ENCODE results near the gene ACOT8.
A peak's percentile ranks its signal among the peaks of the same experiment; 100 is the strongest.
"Not testable (repeated sequence)": the region's sequence is repeated elsewhere in the genome, so short reads cannot be mapped to it uniquely, and the experiment has no call there.

The ACOT8 gene

DNA sequence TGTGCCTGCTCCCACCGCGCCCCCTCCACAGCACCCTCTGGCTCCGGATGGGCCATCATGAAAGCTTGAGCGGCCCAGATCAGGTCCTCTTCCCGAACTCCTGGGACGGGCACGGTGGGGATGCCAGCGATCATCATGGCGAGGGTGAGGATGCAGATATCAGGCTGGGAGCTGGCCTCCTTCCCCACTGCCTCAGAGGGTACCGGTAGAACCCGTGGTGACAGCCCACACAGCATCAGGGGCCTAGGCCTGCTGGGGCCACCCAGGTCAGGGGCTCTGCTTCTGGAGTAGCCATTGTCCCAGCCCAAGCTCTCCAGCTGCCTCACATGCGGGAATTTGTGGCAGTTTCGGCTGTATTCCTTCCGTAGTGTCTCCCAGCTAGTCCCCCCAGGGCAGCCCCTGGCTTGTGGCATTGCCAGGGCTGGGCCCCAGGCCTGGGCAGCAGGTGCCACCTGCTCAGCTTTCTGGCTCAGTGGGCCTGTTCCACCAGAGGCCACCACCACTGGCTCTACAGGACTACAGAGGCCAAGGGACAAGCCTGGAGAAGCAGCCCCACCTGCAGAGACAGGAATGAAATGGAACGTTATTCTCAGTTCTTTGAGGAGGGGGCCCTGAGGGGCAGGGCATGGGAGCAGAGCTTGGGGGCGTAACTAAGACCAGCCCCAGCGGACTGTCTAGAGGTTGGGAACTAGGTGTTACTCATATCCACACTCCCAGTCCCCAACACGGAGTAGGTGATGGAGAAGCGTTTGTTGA, 29.6 kb upstream of the ACOT8 start:
- no peak for DNase-seq

DNA sequence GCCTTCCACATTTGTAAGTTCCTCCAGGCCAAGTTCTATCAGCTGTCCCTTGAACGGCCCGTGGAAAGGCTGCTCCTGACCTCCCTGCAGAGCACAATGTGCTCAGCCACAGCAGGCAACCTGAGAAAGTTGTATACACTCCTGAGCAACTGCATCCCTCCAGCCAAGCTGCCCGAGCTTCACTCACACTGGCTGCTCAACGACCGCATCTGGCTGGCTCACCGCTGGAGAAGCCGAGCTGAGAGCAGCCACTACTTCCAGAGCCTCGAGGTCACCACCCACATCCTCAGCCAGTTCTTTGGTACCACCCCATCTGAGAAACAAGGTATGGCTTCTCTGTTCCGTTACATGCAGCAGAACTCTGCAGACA, 25.9 kb upstream of the ACOT8 start:
- no peak for DNase-seq

DNA sequence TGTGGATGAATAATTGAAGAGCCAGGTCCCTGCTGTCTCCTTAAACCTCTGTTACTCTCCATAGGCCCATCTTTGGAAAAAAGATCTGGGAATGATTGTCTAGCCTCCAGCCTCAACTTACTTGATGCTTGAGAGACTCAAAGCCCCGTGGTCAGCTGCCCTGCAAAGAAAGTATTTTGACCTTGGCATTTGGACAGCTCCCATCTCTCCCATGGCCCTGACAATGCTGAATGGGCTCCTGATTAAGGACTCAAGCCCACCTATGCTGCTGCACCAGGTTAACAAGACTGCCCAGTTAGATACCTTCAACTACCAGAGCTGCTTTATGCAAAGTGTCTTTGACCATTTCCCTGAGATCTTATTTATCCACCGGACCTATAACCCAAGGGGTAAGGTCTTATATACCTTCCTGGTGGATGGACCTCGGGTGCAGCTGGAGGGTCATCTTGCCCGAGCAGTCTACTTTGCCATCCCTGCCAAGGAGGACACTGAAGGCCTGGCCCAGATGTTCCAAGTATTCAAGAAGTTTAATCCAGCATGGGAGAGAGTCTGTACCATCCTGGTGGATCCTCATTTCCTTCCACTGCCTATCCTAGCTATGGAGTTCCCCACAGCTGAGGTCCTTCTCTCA, 25.4 kb upstream of the ACOT8 start:
- no peak for DNase-seq

DNA sequence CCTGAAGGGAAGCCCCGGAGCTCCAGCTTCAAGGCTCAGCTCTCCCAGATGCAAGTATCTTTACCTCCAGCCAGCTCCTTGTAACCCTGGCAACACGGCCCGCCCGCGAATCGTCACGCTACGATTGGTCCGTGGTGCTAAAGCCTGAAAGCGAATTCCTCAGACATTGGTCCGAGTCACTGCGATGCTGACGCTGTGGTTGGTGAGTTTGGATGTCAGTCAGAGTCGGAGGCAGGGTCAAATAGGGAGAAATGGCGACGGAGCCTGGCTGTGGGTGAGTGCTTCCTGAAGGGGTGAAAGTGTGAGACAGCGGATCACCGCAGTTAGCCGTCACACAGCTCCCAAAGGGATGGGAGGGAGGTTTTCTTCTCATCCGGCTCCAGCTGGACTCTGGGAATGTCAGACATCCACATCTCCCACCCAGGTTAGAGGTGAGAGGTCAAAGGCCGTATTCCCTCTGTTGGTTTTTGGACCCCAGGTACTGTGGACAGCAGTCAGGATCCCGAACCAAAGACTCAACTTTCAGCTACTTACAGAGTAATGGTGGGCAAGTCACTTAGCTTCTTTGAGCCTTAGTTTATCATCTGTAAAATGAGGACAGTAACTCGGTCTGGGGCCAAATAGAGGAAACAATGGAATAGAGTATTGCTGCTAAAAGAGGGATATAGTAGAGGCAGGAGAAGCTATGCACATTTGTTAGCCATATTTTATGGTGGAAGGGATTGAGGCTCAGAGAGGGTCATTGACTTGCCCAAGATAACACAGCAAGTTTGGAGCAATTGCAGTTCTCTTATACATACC, 24.0 kb upstream of the ACOT8 start, which contains the start of gene ZSWIM1:
Gene ZSWIM1, plus strand, starts transcription at position 240 of the 801 bp plus-strand sequence. CDS start 1,366 bp downstream, outside the sequence.
- peak; percentile 99 for DNase-seq

DNA sequence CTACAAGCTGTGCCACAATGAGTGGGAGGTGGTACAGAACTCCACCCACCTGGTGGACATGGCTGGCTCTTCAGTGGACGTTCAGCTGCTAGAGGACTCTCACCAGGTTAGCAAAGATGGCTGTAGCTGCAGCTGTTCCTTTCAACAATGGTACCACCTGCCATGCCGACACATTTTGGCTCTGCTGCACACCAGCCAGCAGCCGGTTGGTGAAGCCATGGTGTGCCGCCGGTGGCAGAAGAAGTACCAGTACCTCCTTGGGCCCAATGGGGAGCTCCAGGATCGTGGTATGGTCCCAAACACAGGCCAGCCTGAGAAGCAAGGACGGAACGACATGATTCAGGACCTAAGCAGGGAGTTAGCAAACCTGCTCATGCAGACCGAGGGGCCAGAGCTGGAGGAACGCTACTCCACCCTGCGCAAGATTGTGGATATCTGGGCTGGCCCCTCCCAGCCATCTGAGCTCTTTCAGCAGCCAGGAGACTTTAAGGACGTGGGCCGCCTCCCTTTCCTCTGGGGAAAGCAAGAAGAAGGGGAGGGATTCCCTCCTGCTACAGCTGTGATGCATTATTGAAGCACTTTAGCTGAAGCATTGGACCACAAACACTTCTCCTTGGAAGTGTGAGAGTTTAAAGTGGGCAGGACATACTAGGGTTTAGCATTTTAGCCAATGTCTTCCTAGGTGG, 21.0 kb upstream of the ACOT8 start:
- DNase-seq, result no peak

DNA sequence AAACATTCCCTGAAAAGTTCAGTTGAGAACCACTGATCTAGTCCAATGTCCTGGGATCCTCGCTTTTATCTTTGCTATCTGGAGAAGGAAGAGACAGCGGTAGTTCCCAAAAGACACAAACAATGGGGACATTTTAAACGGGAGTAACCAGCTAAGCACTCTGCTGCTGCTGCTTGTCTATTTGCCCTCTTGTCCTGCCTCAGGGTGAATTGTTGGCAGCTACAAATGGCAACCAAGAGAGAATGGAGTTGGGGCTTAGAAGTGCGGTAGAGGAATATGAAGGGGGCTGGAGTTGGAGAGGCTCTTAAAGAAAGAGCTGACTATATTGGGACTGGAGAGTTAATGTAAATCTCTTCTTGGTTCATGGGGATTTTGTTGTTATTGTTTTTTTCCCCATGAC, 17.4 kb upstream of the ACOT8 start:
- DNase-seq, result no peak

DNA sequence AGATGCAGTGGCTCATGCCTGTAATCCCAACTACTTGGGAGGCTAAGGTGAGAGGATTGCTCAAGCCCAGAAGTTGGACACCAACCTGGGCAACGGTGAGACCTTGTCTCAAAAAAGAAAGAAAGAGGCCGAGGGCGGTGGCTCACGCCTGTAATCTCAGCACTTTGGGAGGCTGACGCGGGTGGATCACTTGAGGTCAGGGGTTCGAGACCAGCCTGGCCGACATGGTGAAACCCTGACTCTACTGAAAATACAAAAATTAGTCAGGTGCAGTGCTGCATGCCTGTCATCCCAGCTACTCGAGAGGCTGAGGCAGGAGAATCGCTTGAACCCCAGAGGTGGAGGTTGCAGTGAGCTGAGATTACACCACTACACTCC, 16.9 kb upstream of the ACOT8 start:
- not testable (repeated sequence) for DNase-seq

DNA sequence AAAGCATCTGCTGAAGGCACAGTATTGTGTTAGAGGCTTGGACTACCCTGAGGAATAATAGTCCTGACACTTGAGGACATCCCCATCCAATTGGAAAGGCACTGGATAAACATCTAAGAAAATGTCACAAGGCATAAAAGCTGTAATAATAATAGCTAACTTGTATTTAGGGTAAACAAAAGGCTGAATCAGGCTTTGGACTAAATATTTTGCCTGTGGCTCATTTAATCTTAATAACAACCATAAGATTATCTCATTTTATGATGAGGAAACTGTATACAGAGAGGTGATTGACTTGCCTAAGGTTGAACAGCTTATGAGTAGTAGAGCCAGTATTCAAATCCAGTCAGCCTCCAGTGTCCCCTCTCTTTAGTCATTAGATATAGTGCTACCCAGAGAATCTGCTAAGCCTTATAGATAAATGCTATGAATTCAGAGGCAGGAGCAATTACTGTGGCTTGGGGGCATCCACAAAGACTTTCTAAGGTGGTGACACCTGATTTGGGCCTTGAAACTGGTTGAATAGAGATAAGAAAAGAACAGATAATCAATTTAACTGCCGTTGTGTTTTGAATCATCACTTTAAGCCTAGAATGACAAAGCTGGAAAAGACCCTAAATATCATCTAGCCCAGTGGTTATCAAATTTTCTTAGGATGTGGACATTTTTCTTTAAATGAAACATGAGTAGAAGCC, 16.4 kb upstream of the ACOT8 start:
- no peak for DNase-seq

DNA sequence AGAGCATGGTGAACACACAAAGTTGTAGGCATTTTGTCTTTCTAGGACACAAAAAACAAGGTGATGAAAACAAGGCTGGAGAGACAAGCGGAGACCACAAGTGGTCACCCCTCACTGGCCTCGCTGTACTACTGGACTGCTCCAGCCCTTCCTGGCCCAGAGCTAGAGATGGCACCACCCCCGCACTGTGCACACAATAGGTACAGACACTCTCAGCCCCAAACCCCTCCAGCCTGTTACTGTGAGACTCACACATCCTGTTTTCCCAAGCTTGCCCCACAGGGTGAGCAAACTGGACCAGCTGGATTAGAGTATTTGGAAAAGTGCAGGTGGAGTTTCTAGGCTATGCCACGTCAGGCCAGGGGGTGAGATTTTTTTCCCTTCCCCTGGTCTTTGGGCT, 15.4 kb upstream of the ACOT8 start:
- no peak for DNase-seq

DNA sequence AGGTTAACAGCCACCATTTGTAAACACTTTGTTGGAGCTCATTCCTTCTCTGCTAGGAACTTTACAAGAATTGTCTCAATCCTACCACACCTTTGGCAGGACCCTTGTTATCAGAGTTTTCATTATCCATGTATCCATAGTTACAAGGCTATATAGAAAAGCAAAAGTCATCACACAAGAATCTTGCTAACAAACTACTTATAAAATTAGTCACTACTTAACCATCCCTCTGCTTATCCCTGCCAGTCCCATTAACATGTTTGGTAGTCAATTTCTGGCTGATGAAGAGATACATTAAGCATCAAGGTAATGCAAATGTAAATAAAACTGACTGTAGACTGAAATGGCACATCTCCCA, 10.6 kb upstream of the ACOT8 start:
- DNase-seq, result peak; percentile 60

DNA sequence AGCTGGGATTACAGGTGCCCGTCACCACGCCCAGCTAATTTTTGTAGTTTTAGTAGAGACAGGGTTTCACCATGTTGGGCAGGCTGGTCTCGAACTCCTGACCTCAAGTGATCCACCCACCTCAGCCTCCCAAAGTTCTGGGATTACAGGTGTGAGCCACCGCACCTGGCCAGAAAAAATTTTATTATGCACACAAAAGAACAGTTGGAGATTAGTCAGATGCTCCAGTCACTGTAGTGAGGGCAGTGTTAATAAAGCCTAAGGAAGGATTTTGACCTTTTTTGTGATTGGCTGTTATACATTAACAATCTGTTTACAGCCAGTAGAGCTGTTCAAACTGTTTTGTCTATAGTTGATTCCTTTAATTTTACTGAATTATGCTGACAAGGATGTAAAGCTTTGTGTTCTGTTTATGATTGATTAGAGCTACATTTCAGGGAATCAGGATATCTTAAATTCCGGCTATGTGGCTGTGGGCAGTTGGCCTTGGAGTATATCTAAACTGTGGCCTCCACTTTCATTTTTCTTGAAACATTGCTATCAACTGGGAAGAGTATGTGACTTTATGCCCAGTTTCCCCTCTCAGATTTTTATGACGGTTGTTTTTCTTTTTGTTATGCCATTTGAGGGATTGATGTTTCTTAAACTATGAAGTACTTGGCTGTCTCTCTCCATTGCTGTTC, 10.1 kb upstream of the ACOT8 start:
- DNase-seq, result no peak

DNA sequence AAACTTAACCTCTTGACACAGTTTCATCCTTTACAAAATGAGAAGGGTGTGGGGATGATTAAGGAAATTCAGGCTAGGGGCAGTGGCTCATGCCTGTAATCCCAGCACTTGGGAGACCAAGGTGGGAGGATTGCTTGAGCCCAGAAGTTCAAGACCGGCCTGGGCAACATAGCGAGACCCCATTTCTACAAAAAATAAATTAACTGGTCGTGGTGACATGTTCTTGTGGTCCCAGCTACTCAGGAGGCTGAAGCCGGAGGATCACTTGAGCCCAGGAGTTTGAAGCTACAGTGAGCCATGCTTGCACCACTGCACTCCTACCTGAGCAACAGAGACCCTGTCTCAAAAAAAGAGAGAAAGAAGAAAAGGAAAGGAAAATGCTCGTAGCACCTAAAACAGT, 9.3 kb upstream of the ACOT8 start:
- DNase-seq, result no peak

DNA sequence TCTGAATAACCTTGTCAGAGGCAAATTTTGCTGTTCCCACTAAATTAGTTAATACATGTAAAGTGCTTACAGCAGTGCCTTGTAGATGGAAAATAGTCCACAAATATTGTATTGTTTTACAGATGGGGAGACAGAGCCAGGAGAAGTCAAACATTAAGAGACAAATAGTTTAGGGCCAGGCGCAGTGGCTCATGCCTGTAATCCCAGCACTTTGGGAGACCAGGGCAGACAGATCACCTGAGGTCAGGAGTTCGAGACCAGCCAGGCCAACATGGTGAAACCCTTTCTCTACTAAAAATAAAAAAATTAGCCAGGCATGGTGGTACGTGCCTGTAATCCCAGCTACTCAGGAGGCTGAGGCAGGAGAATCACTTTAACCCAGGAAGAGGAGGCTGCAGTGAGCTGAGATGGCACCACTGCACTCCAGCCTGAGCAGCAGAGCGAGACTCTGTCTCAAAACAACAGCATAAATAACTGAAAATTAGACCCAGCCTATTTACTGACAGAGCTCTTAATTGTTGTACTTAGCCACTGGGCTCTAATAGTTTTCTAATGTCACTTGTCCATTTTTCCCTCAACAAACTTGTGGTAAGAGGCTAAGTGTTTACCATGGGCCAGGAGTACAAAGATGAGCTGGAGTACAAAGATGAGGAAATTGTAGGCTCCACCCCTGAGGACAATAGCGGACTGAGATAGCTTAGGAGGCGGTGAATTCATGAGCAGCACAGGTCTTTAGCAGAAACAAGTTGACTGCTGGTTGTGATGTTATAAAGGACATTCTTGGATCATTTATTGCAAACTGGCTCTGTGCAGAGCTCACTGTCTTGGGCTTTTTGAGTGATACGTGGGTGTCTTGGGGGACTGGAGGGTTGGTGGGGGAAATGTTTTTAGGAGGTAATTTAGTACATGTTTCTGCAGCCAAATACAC, 6.6 kb upstream of the ACOT8 start:
- DNase-seq, result no peak

DNA sequence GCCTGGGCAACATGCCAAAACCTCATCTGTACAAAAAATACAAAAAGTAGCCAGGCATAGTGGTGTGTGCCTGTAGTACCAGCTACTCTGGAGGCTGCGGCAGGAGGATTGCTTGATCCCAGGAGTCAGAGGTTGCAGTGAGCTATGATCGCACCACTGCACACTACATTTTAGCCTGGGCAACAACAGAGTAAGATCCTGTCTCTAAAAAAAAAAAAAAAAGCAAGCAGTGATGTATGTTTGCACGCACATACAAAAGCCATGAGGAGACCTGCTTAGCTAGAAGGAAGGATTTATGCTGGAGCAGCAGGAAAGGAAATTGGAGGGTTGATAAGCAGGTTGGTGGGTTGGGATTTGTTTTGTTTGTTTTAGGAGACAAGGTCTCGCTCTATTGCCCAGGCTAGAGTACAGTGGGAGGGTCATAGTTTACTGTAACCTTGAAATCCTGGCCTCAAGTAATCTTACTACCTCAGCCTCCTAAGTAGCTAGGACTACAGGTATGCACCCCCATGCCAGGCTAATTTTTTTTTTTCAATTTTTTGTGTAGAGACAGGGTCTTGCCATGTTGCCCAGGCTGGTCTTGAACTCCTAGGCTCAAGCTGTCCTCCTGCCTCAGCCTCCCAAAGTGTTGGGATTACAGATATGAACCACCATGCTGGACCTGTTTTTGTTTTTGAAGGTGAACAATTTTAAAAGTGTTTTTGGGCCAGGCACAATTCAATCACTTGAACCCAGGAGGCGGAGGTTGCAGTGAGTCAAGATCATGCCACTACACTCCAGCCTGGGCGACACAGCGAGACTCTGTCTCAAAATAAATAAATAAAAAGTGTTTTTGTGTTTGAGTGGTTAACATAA, 4.3 kb upstream of the ACOT8 start:
- DNase-seq, result no peak

DNA sequence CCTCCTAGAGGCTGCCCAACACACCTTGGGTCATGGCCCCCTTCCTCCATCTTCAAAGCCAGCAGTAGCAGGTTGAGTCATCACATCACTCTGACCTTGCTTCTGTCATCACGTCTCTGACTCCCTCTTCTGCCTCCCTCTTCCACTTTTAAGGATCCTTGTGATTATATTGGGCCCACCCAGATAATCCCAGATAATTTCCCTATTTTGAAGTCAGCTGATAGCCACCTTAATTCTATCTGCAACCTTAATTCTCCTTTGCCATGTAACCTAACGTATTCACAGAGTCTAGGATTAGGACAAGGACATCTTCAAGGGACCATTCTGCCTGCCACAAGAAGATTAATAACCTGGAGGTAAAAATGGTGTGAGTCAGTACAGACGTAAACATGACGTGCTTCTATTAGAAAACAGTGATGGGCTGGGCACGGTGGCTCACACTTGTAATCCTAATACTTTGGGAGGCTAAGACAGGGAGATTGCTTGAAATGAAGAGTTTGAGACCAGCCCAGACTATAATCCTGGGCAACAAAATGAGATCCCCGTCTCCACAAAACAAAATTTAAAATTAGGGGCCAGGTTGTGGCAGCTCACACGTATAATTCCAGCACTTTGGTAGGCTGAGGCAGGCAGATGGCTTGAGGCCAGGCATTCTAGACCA, 3.5 kb upstream of the ACOT8 start:
- DNase-seq, result no peak

DNA sequence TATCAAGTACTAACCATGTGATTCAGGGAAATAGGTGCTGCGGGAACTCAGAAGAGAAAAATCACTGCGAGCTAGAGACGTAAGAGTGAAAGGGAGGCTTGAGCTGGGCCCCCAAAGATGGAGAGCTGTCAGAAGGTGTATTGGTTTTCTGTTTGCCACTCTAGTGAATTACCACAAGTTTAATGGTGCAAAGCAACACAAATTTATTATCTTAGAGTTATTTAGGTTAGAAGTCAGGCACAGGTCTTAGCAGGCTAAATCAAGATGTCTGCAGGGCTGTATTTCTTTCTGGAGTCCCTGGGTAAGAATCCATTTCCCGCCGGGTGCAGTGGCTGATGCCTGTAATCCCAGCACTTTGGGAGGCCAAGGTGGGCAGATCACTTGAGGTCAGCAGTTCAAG, 2.7 kb upstream of the ACOT8 start:
- no peak for DNase-seq

DNA sequence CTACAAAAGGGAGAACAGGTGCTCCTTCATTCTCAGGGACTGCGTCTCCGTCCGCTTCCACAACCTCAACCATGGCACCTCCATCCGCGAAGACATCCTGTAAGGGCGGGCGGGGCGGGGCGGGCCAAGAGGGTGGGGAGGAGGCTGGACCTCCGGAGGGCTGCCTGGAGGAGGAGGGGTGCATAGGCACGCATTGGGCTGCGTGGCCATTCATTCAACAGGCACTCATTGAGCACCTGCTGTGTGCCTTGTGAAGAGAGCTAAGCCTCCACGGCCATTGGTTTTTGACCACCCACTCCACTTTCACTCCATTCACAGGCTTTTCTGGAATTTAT, 657 bp upstream of the ACOT8 start:
- DNase-seq, result no peak

DNA sequence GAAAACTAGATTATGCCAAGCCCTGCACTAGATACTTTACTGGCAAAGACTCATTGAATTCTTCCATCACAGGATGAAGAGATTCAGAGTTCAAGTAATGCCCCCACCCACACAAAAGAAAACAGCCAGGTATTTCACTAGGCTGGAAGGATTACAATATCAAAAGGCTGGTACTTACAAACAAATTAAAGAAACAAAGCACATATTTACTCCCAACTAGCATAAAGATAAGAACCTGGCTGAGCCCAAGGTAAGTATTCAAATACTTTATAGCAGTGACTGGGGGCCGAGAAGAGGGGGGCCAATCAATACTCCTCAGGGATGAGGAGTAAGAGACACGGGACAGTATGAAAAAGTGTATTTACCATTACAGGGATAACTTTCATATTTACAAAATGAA, 3.7 kb downstream of the ACOT8 start:
- DNase-seq, result no peak

DNA sequence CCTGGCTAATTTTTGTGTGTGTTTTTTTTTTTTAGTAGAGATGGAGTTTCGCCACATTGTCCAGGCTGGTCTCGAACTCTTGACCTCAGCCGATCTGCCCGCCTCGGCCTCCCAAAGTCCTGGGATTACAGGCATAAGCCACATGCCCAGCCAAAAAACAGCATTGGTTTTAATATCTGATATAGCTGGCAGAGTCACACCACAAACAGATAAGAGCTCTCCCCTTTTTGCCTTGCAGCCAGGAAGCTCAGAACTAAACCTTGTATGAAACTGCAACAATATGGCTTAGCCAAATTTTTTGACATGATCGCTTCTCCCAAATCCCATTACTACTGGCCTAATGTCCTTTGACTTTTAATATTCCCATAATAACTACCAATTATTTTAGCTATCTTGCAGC, 4.9 kb downstream of the ACOT8 start:
- no peak for DNase-seq

DNA sequence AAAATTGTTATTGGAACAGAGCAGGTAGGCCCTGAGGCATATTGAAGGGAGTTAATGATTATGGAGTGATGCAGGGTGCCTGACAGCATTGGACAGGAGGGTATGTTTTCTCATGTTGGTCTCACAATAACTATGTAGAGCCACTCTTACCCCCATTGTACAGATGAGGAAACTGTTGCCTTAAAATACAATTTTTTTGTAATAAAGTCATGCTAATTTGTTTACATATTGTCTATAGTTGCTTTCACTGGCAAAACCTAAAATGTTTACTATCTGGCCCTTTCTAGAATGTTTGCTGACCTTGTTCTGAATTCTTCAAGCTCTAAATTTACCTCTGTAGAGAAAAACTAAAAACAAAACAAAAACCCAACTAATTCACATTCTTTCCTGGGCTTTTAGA, 5.7 kb downstream of the ACOT8 start:
- no peak for DNase-seq

All from fibroblast of upper back skin (primary cell).